HG03439 (cell line): ENCODE results near the gene EIF5A2.
"Not testable (repeated sequence)": the region's sequence is repeated elsewhere in the genome, so short reads cannot be mapped to it uniquely, and the experiment has no call there.

Source experiments
- ATAC-seq: cut with Tn5 transposase; IDR thresholded peaks from one replicate; pipeline ENCODE4 v1.9.1; 2021; ENCODE audit warnings: mild to moderate bottlenecking, moderate library complexity; ENCODE audit not compliant: unreplicated experiment

Gene EIF5A2

DNA sequence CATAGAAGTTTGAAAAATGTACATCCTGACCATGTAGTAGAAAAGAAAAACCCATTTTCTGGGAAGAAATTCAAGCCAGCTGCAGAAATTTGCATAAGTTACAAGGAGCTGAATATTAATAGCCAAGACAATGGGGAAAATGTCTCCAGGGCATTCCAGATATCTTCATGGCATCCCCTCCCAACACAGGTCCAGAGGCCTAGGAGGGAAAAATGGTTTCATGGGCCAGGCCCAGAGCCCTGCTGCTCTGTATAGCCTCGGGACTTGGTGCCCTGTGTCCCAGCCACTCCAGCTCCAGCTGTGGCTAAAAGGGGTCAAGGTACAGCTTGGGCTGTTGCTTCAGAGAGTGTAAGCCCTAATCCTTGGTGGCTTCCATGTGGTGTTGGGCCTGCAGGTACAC lies 11.2 kb downstream of the EIF5A2 start:
- ATAC-seq: not testable (repeated sequence)

DNA sequence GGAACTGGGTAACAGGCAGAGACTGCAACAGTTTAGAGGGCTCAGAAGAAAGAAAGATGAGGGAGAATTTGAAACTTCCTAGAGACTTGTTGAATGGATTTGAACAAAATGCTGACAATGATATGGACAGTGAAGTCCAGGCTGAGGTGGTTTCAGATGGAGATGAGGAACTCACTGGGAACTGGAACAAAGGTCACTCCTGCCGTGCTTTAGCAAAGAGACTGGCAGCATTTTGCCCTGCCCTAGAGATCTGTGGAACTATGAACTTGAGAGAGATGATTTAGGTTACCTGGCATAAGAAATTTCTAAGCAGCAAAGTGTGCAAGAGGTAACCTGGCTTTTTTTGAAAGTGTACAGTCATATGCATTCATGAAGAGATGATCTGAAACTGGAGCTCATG lies 11.7 kb downstream of the EIF5A2 start:
- no peak for ATAC-seq

DNA sequence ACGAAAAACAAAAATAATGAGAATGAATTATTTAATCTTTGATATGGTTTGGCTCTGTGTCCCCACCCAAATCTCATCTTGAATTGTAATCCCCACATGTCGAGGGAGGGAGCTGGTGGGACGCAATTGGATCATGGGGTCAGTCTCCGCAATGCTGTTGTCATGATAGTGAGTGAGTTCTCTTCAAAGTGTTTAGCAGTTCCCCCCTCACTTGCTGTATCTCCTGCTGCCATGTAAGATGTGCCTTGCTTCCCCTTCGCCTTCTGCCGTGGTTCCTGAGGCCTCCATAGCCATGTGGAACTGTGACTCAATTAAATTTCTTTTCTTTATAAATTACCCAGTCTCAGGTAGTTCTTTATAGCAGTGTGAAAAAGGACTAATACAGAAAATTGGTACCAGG lies 12.1 kb downstream of the EIF5A2 start:
- not testable (repeated sequence) for ATAC-seq

DNA sequence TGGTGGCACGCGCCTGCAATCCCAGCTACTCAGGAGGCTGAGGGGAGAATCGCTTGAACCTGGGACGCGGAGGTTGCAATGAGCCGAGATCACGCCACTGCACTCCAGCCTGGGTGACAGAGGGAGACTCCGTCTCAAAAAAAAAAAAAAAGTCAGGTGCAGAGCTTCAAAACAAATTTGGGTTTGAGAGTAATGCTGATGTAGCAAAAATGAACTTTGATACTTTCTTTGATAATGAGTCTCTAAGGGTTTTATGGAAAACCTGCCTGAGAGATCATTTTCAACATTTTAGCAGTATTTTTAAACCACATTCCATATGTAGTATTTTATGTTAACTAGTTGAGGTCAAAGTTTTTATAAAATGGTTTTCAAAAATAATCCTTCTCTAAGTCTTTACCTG lies 14.5 kb downstream of the EIF5A2 start:
- no peak for ATAC-seq

DNA sequence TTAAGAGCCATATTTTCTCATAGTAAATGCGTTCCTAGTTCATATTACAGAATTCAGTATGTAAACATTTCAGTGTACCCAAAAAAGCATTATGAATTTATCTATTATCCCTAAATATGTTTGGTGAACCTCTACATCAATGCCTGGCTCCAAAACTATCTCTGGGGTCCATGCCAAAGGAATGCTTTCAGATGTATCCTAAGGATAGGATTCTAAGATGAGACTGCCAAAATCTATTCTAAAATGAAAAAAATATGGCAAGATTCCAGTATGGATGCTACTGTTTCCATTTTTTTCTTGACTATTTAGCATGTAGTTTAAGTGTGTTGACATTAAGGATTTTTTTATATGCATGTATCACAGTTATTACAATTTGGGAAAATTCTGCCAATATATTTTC lies 18.8 kb downstream of the EIF5A2 start:
- ATAC-seq: no peak

DNA sequence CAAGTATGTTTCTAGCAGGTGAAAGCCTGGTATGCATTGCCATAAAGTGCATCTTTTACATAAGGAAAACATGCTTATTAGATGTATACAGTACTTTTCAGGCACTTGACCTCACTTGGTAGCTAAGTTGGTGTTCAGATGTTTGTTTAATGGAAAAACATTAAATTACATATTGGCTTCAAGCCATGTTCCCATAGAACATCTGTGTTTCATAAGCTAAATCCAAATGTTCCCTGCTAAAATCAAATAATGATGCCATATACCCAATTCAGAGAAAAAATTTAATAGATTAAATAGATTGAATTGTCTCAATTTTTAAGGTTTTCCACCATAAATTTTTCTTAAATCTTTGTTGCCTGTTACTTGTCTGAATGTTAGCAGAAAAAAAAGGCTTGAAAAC lies 19.3 kb downstream of the EIF5A2 start:
- ATAC-seq: no peak

DNA sequence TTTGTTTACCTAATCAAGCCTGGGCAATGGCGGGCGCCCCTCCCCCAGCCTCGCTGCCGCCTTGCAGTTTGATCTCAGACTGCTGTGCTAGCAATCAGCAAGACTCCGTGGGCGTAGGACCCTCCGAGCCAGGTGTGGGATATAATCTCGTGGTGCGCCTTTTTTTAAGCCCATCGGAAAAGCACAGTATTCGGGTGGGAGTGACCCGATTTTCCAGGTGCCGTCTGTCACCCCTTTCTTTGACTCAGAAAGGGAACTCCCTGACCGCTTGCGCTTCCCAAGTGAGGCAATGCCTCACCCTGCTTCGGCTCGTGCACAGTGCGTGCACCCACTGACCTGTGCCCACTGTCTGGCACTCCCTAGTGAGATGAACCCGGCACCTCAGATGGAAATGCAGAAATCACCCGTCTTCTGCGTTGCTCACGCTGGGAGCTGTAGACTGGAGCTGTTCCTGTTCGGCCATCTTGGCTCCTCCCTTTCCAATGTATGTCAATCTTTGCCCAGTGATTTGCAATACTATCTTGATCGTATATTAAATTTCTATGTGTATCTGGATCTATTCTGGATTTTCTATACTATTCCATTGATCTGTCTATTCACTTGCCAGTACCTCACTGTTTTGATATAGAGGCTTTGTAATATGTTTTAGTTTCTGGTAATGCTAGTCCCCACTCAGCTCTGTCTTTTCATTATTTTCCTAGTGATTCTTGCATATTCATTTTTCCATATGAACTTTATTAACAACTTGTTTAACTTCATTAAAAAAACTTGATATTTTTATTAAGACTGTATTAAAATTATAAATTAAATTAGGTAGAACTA lies 24.1 kb downstream of the EIF5A2 start:
- ATAC-seq: not testable (repeated sequence)

DNA sequence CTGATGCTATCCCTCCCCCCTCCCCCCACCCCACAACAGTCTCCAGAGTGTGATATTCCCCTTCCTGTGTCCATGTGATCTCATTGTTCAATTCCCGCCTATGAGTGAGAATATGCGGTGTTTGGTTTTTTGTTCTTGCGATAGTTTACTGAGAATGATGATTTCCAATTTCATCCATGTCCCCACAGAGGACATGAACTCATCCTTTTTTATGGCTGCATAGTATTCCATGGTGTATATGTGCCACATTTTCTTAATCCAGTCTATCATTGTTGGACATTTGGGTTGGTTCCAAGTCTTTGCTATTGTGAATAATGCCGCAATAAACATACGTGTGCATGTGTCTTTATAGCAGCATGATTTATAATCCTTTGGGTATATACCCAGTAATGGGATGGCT lies 29.7 kb downstream of the EIF5A2 start:
- not testable (repeated sequence) for ATAC-seq

DNA sequence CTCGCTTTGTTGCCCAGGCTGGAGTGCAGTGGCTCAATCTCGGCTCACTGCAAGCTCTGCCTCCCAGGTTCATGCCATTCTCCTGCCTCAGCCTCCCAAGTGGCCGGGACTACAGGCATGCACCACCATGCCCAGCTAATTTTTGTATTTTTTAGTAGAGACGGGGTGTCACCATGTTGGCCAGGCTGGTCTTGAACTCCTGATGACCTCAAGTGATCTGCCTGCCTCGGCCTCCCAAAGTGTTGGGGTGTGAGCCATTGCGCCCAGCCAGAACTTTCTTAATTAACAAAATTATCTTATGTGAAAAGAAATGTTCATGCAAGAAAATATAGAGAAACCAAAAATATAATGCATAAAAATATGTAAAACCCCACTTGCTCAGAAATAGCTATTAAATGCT lies 31.1 kb downstream of the EIF5A2 start:
- not testable (repeated sequence) for ATAC-seq

DNA sequence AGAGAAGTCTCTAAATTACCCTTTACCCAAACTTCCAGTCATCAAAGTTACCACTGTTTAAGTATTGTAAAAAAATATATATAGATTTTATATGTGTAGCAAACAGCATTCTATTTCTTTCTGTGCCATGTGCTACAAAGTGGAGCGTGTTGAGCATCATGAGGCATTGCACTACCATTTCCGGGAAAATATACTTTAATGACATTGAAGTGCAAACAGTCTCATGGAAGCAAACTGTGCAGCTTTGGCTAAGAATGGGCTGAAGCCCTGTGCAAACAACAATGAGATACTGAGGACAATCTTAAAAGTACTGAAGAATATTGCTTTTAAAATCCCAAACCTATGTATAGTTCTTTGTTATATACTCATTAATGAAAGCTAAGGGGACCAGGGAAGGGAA lies 31.9 kb downstream of the EIF5A2 start:
- no peak for ATAC-seq

DNA sequence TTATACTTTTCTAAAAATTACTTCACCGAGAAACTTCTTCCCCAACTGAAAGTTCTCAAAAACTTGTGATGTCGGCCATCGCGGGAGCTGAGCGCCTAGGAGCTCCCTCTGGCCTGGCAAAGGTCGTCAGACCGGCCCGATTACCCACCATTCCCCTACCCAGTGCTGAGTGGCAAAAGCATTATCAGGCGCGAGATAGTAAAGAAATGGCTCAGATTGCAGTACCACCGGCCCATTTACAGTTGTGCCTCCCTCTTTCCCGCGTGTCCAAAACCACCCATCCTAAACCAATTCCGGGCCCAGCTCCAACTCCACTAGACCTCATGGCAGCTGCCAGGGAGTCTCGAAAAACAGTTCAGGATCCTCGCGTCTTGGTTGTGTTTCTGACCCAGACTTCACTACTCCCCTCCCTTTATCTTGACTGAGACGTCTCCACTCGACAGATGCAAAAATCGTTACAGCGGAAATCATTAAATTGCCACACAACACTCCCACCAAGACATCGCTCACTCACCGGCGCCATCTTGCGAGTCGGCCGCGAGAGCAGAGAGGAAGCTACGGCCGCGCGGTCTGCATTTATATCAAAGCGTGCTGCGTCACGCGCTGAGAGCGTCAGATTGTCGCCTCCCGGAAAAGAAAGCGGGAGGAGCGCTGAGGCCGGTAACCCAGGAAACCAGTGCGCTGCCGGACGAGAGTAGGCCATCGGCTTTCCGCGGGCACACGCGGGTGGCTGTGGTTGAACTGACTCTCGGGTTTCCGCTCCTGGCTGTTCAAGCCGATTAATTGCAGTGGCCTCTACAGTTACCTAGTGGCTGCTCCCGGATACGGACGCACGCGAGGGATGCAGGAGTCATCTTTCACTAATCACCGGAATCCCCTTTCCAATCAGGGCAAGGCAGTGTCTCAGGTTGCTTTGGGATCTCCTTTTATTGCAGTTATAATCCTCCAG lies 38.5 kb downstream of the EIF5A2 start, which contains the start of gene RPL22L1:
RPL22L1 (minus strand) TSS at position 551 of the 949 bp plus-strand sequence; CDS start at position 523, 28 bp downstream.
- peak; percentile 98 for ATAC-seq

DNA sequence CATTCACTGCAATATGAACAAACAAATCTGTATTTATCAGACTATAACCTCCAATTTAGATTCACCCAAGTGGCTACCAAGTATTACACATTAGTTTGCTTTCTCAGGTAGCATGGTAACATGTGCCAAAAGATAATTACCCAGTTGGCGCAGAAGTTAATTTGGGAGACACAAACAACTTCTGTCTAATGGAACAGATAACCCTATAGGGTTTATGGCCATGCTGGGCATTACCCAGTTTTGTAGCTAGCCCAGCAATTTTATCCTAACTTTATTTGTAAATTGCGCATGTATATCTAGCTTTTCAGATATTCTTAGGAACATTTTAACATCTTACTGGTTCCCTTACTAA lies 39.2 kb downstream of the EIF5A2 start:
- ATAC-seq: no peak

DNA sequence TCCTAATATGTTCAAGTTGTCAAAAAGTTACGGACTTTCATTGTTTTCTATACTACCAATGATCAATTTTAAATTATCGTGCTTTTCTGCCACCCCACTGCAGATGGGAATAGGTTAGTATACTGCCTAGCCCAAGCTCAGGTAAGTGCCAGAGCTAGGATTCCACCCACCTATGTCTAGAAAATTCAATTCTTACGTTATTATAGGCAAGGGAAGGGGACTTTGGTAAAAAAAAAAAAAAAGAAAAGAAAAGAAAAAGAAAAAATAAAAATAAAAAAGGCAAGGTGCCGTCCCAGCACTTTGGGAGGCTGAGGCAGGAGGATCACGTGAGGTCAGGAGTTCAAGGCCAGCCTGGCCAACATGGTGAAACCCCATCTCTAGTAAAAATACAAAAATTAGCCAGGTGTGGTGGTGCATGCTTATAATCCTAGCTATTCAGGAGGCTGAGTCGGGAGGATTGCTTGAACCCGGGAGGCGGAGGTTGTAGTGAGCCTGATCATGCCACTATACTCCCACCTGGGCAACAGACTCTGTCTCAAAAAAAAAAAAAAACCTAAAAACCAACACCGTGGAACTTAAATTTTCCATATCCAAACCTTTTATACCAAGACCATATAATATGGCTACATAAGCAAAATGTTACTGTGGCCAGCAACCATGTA lies 39.7 kb downstream of the EIF5A2 start:
- ATAC-seq: no peak

DNA sequence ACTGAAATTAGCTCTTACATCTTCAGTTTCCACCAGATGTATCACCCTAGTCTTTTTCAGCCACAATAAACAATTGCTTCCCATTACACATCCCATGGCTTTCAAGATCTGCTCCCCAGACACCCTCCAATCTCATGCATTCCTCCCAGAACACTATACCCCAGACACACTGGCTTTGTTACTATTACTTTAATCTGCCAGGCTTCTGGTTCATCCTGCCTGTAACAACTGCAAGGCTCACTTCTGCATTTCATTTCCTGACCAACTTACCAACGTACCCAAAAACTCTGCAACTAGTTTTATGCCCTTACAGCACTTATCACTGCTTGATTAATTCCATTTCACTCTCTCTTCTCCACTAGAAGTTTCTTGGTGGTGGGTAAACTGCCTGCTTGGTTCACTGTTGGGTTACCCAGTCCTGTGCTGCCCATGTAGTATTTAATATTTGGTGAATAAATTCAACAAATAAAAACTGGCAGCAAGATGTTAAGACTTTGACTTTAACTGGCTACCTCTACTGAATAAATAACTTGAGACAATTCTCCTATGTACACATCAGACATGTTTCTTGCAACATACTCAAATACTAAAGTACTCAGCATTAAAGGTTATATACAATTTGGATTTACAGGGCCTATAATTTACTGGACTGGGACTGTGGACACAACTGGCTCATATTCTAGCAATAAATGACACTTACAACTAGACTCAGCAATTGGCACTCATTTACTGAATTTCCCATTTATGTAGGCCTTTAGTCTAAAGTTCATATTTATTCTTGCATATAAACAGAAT lies 41.1 kb downstream of the EIF5A2 start:
- ATAC-seq: no peak

DNA sequence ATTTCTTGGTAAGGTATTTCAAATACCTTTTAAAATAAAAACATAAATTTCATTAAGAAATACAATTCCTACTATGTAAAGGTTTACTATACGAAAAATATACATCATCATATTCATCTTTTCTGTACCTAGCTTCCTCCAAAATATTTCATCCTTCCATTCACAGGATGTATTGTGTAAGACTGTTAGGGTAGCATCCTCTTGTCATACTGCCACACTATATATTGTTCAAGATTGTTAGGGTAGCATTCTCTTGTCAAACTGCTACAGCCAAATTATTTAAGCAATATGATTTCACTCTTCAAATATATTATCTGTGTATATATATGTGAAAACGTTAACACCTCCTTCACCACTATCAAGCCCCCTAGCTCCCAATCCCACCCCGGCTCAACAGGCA lies 41.9 kb downstream of the EIF5A2 start:
- ATAC-seq: no peak

DNA sequence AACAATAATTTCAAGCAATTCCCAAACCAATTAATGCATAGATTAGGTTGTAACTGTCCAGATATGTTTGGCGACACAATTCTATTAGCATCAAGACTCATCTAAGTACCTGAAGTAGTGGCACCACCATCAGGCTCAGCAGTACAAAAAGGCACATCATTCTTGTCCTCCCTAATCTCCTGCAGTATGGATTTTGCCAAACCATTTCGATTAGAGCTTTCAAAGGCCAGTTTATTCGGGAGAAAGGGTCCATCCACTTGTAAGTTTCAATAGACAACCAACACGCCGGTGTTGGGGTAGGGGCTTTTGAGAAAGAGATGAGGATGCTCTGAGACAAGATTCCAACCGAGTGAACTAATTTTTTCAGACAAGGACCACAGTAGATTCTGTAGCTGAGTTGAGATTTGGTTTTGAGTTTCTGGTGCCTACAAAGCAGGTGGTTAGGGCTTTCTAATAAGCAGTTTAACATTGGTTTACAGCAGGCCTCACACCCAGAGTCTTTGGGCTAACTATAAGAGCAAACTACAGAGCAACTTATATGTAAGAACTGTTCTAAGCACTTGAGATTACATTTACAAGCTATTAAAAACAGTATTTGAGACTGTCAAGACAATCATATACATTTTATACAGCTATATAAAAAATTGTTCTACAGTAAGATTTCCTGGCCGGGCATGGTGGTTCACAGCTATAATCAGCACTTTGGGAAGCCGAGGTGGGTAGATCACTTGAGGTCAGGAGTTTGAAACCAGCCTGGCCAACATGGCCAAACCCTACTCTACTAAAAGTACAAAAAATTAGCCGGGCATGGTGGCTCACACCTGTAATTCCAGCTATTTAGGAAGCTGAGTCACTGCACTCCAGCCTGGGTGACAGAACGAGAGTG lies 43.0 kb downstream of the EIF5A2 start:
- ATAC-seq: no peak

DNA sequence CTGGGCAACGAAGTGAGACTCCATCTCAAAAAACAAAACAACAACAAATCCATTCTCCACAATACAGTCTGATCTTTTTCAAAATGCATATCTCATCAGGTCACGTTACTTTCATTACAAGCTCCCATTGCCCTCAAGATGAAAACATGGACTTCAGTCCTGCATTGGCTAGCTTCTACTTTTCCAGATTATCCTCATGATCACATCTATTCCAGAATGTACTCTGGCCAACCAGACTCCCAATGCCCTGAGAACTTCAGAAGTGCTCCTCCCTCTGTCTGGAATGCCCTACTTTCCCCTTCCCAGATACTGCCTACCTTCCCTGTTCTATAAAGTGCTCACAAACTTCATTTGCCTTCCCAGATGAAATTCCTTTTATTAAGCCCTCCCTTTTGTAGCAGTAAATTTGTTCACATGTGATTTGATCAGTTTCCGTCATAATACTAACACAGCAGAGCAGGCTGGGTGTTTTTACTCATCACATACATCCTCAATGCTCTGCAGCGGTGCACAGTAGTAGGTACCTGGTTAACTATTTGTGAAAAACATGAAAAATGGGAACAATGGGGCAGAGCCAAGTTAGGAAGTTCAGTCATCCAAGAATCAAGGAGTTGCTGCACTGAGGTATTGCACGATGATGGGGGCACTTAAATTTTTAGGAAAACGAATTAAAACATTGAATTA lies 43.8 kb downstream of the EIF5A2 start:
- ATAC-seq: no peak

DNA sequence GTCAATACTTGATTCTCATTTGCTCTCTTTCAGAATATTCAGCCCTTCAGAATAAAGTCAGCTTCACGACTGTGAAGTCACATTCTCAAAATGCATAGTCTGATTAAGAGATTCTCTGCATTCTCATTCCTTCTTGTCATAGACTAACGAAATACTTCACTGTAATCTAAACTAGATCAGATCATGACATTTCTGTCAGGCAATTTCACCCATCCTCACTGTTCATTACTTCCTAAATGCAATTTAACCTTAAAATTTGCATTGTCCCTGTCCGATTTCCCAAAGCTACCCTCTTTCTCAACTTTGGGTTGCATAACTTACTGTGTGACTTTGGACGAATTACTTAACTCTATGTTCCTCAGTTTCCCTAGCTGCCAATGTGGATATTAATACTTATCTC lies 44.6 kb downstream of the EIF5A2 start:
- ATAC-seq: no peak
